ENCODE results near the gene GNAQ.

GNAQ gene

DNA sequence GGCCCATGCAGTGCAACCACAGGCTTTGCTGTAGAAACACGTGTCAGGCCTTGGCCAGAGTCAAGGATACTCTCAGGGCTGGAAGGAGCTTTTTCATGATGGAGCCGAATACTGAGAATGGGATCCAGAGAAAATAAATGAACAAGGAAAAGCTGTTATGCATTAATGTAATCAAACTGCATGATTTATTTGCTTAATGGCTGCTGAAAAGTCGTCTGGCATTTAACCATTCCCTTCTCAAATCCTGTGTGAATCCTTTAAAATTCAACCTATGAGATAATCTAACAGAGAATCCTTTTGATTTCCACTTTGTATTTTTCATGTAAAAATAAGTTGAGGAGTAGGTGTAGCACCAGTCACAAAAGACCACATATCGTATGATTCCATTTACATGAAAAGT lies 359.4 kb downstream of the GNAQ start:
- no peak for DNase-seq (ENCODE audit: extremely low read depth, low read depth)
- H3K4me3 ChIP-seq (replicated peaks; ENCODE audit: low read depth, low read length) = no peak overlapping the region
- TF ChIP-seq, protein P1, sequence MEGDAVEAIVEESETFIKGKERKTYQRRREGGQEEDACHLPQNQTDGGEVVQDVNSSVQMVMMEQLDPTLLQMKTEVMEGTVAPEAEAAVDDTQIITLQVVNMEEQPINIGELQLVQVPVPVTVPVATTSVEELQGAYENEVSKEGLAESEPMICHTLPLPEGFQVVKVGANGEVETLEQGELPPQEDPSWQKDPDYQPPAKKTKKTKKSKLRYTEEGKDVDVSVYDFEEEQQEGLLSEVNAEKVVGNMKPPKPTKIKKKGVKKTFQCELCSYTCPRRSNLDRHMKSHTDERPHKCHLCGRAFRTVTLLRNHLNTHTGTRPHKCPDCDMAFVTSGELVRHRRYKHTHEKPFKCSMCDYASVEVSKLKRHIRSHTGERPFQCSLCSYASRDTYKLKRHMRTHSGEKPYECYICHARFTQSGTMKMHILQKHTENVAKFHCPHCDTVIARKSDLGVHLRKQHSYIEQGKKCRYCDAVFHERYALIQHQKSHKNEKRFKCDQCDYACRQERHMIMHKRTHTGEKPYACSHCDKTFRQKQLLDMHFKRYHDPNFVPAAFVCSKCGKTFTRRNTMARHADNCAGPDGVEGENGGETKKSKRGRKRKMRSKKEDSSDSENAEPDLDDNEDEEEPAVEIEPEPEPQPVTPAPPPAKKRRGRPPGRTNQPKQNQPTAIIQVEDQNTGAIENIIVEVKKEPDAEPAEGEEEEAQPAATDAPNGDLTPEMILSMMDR (IDR thresholded peaks at IDR 0.05; ENCODE audit: low read depth, low read length, missing control alignments) = no peak

GRCh38 chr9:77667151-77667550 lies 364.5 kb downstream of the GNAQ start:
- TF ChIP-seq, protein P1 (IDR thresholded peaks at IDR 0.05; ENCODE audit: low read depth, low read length, missing control alignments) = no peak
- no peak overlapping the region for H3K4me3 ChIP-seq (replicated peaks; ENCODE audit: low read depth, low read length)
- DNase-seq (ENCODE audit: extremely low read depth, low read depth) = no peak
